ENCODE measurements around the gene DAB2IP.

The DAB2IP gene

GRCh38 chr9:121679901-121680635, 28.6 kb downstream of the DAB2IP start:
- DNase-seq (ENCODE audit: low spot score): no peak
- in situ Hi-C loops (cut with MboI; ENCODE audit: low pct_unique_long_range_greater_than_20kb, low sequenced_read_pairs, unreplicated experiment): loop anchor here (25.0 kb wide), 1 partner anchor 307 kb away; no protein-coding TSS in a partner anchor
- TF ChIP-seq CTCF (IDR thresholded peaks at IDR 0.05; ENCODE audit: extremely low read depth, insufficient read depth, missing control alignments): no peak

GRCh38 chr9:121681404-121681803, 30.0 kb downstream of the DAB2IP start:
- in situ Hi-C loops (cut with MboI; ENCODE audit: low pct_unique_long_range_greater_than_20kb, low sequenced_read_pairs, unreplicated experiment): loop anchor here (25.0 kb wide), 1 partner anchor 306 kb away; no protein-coding TSS in a partner anchor
- no peak for TF ChIP-seq CTCF (IDR thresholded peaks at IDR 0.05; ENCODE audit: extremely low read depth, insufficient read depth, missing control alignments)
- no peak for DNase-seq (ENCODE audit: low spot score)

GRCh38 chr9:121682201-121682600, 30.8 kb downstream of the DAB2IP start:
- no peak for TF ChIP-seq CTCF (IDR thresholded peaks at IDR 0.05; ENCODE audit: extremely low read depth, insufficient read depth, missing control alignments)
- no peak for DNase-seq (ENCODE audit: low spot score)
- in situ Hi-C loops (cut with MboI; ENCODE audit: low pct_unique_long_range_greater_than_20kb, low sequenced_read_pairs, unreplicated experiment): loop anchor here (25.0 kb wide), 1 partner anchor 305 kb away; no protein-coding TSS in a partner anchor

- no peak for TF ChIP-seq CTCF (IDR thresholded peaks at IDR 0.05; ENCODE audit: extremely low read depth, insufficient read depth, missing control alignments)
- DNase-seq (ENCODE audit: low spot score): no peak
- in situ Hi-C loops (cut with MboI; ENCODE audit: low pct_unique_long_range_greater_than_20kb, low sequenced_read_pairs, unreplicated experiment): loop anchor here (25.0 kb wide), 1 partner anchor 304 kb away; no protein-coding TSS in a partner anchor
These were observed 31.6 kb downstream of the DAB2IP start for GRCh38 chr9:121682926-121683515.

- in situ Hi-C loops (cut with MboI; ENCODE audit: low pct_unique_long_range_greater_than_20kb, low sequenced_read_pairs, unreplicated experiment): loop anchor here (25.0 kb wide), 1 partner anchor 304 kb away; no protein-coding TSS in a partner anchor
- TF ChIP-seq CTCF (IDR thresholded peaks at IDR 0.05; ENCODE audit: extremely low read depth, insufficient read depth, missing control alignments): no peak
- DNase-seq (ENCODE audit: low spot score): no peak
These were observed 32.2 kb downstream of the DAB2IP start for GRCh38 chr9:121683652-121684051.

- peak; percentile 76 for TF ChIP-seq CTCF (IDR thresholded peaks at IDR 0.05; ENCODE audit: extremely low read depth, insufficient read depth, missing control alignments)
- in situ Hi-C loops (cut with MboI; ENCODE audit: low pct_unique_long_range_greater_than_20kb, low sequenced_read_pairs, unreplicated experiment): loop anchor here (25.0 kb wide), 1 partner anchor 303 kb away; no protein-coding TSS in a partner anchor
- peak; percentile 64 for DNase-seq (ENCODE audit: low spot score)
These were observed 33.1 kb downstream of the DAB2IP start for GRCh38 chr9:121684381-121685145.

Measured in GM13977 (cell line).